RWPE1 (cell line): ENCODE measurements around the gene FBXO44.

ENCODE experiments used
- CTCF ChIA-PET: fragments of 350-600 bp; sonication (Branson Sonifier 250); formaldehyde crosslinking; extraction: SDS; loops from one replicate; lab custom pipeline; 2021; lab: Yijun Ruan, JAX
- POLR2A ChIA-PET: fragments of 400-600 bp; formaldehyde crosslinking; extraction: SDS; loops from one replicate; lab custom pipeline; 2020; ENCODE audit warnings: antibody characterized with exemption; ENCODE audit not compliant: low non-redundant PET; lab: Yijun Ruan, JAX
- DNase-seq: peaks from one replicate; pipeline ENCODE4 v3.0.0; 2012; ENCODE audit warnings: low spot score
- H3K27ac ChIP-seq: fragments of 450-650 bp; 2 replicates; pipeline ENCODE4 v1.5.1; 2017
- TF ChIP-seq, protein P1 (sequence below): fragments of 450-650 bp; conservative IDR thresholded peaks from 2 replicates; pipeline ENCODE4 v1.5.1; 2017; ENCODE audit warnings: low read depth, mild to moderate bottlenecking

Gene FBXO44

DNA sequence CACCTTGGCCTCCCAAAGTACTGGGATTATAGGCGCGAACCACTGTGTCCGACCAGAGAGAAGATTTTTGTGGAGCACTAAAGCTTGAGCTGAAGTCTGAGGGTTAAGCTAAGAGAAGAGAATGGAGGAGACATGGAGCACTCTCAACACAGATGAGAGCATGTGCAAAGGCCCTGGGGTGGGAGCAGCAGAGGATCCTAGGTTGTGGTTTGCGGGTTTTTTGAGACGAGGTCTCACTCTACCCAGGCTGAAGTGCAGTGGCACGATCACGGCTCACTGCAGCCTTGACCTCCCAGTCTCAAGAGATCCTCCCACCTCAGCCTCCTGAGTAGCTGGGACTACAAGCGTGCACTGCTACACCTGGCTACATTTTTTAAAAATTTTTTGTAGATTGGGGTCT is 31.0 kb upstream of the FBXO44 start:
- no peak overlapping the region for H3K27ac ChIP-seq
- CTCF ChIA-PET, result interaction anchor here (0.7 kb wide), 1 partner anchor 349 kb away, joined by 4 read pairs; no protein-coding TSS in a partner anchor
- no peak for DNase-seq
- POLR2A ChIA-PET, result no interaction called here
- TF ChIP-seq, protein P1, sequence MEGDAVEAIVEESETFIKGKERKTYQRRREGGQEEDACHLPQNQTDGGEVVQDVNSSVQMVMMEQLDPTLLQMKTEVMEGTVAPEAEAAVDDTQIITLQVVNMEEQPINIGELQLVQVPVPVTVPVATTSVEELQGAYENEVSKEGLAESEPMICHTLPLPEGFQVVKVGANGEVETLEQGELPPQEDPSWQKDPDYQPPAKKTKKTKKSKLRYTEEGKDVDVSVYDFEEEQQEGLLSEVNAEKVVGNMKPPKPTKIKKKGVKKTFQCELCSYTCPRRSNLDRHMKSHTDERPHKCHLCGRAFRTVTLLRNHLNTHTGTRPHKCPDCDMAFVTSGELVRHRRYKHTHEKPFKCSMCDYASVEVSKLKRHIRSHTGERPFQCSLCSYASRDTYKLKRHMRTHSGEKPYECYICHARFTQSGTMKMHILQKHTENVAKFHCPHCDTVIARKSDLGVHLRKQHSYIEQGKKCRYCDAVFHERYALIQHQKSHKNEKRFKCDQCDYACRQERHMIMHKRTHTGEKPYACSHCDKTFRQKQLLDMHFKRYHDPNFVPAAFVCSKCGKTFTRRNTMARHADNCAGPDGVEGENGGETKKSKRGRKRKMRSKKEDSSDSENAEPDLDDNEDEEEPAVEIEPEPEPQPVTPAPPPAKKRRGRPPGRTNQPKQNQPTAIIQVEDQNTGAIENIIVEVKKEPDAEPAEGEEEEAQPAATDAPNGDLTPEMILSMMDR, result no peak

DNA sequence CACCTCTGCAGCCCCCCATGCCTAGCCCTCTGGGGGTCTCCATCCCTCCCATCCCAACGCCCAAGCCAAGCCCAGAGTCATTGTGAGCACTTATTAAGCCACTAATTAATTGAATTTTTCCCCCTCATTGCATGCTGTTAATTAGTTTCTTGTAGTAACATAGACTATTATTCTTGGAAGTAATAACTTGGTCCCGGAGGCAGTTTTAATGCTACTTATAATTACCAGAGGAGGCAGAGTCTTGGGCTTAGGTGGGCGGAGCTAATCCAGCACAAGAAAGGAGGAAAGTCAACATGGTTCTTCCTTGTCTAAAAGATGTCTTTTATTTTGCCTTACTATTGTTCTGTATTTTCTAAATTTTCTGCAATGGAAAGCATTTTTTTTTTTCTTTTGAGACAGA is 28.1 kb upstream of the FBXO44 start:
- TF ChIP-seq, protein P1, result no peak
- CTCF ChIA-PET, result interaction anchor here (0.6 to 1.1 kb wide), 2 partner anchors 16 to 337 kb away, joined by 3 to 4 read pairs; no protein-coding TSS in a partner anchor
- POLR2A ChIA-PET, result no interaction called here
- DNase-seq, result no peak
- no peak overlapping the region for H3K27ac ChIP-seq

DNA sequence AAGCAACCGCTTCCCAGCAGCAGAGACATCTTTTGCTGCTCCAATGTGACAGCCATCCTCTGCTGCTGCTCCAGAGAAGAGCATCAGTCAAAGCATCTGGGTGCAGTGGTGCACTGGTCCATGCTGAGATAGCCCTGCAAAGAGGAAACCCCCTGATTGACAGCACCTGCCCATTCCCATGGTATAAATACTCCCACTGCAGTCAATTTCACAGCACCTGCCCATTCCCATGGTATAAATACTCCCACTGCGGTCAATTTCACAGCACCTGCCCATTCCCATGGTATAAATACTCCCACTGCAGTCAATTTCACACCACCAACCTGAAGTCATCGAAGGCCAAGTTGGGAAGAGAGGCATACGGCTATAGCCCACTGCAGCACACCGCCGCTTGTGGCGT is 25.9 kb upstream of the FBXO44 start:
- ChIA-PET CTCF (no interaction called here), POLR2A (no interaction called here)
- DNase-seq, result no peak
- H3K27ac ChIP-seq, result no peak overlapping the region
- TF ChIP-seq, protein P1, result no peak

DNA sequence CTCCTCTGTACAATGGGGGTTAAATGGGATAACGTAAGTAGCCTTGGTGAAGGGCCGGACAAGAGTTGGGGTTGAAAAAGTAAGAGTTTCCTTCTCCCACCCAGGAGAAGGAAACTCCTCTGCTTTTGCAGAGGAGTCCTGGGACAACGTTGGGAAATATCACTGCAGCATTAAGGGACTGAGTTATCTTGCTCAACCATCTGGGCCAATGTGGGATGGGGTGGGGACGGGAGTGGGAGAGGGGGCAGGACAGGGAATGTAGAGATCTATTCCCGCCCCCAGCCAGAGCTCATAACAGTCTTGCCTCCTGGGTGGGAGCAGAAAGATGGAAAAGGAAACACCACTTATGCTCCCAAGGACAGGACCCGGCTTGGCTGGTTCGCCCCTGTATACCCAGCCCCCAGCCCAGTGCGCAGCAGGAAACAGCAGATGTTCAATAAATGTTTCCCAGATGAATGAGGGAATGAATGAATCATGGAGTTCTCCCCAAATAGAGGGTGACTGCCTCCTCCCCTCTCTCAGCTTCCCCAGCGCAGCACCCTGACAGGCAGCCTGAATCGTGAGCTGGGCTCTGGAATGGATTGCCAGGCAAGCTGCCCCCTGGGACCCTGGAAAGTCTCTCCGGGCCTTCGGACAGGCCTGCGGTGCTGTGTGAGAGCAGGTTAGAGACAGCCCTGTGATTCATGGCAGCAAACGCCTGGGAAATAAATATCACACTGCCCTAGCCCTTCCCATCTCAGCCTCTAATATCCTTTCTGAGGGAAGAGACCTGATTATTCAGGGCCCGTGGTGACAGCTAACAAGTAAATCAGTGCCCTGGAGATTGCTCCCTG is 25.3 kb upstream of the FBXO44 start:
- CTCF ChIA-PET, result no interaction called here

DNA sequence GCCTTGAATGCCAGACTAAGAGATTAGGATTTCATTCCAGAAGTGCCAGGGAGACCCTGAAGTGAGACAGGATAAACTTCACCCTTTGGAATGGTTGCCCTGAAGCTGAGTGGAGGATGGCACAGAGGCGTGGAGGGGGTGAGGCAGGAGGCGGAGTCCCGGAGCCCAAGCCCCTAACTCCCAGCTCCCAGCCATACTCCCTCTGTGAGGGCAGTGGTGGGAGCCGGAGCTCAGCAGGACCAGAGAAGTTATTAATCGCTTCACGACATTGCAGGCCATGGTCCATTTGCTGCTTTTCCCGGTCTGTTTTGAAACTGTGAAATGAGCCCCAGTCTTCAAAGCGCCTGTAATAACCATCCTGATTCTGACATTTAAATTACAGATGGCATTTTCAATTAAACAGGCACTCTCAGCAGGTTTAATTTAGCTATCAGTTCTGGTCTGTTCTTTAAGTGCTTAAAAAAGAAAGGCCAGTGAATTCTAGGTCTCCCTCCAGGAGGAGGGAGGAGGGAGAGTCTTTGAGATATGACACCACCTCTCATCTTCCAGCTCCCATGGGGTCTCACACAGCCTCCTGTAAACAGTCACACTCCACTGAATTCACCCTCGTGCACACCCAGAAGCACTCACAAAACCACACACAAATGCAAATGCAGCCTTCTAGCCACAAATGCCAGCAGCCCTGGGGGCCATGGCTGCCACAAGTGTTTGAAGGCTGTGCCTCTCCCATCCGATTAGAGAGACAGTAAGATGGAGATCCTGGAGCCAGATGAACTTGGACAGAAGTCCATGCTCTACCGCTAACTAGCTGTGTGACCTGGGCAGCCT is 20.1 kb upstream of the FBXO44 start:
- CTCF ChIA-PET, result no interaction called here

More for the DNA sequence above, 25.3 kb upstream of the FBXO44 start:
- POLR2A ChIA-PET, result no interaction called here
- no peak for DNase-seq
- TF ChIP-seq, protein P1, result no peak
- no peak overlapping the region for H3K27ac ChIP-seq

DNA sequence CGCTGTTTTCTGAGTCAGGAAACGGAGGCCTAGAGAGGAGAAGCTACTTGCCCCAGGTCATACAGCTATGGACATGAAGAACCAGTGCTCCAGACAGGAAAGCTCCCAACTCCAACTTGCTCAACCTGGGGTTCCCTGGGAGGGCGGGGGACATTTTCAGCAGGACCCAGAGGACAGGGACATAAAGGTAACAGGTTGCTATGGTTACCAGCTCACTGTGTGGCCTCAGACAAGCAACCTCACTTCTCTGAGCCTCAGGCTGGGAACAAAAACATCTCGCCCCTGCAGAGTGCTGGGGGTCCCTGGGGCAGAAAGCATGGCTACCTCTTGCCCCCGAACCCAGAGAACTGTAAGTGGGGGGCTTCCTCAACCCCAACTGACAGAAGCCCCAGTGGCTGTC is 16.6 kb upstream of the FBXO44 start:
- no peak for DNase-seq
- ChIA-PET CTCF (interaction anchor here (0.6 to 1.0 kb wide), 2 partner anchors 52 to 111 kb away, joined by 4 read pairs; no protein-coding TSS in a partner anchor), POLR2A (interaction anchor here (0.5 kb wide), 1 partner anchor 37 kb away, joined by 3 read pairs; no protein-coding TSS in a partner anchor)
- H3K27ac ChIP-seq, result no peak overlapping the region
- TF ChIP-seq, protein P1, result no peak

More for the DNA sequence above, 20.1 kb upstream of the FBXO44 start:
- POLR2A ChIA-PET, result no interaction called here
- TF ChIP-seq, protein P1, result no peak
- H3K27ac ChIP-seq, result no peak overlapping the region
- DNase-seq, result no peak
